ENCODE results near the gene PACRG. TPM values are rescaled to one million over a fixed set of nuclear protein-coding genes. Genes with fewer than 3 reads are reported as not detected.

Gene PACRG
- polyA plus RNA-seq, 1 donor from 2014 or later, result 16.6 TPM

DNA sequence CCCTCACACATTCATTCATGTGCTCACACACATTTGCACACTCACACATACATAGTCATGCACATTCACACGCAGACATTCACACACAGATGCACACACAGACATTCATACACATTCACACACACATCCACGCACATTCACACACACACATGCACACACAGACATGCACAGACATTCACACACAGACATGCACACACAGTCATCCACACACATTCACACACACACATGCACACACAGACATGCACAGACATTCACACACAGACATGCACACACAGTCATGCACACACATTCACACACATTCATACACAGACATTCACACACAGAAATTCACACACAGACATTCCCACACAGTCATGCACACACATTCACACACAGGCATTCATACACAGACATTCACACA lies 147.3 kb downstream of the PACRG start:
- Histone ChIP-seq H3K27ac (ENCODE audit: low read length) (no peak overlapping the region), H3K27me3 (ENCODE audit: insufficient read depth, low read depth, low read length) (no peaks in the 10 kb centered on the region), H3K79me2 (replicated peaks; ENCODE audit: insufficient read depth, low read length) (no peaks in the 10 kb centered on the region), H2AFZ (ENCODE audit: low read depth, low read length) (no peak overlapping the region), H3F3A (ENCODE audit: insufficient read depth, low read length, poor library complexity, severe bottlenecking) (no peaks in the 10 kb centered on the region), H3K9me2 (ENCODE audit: insufficient read depth, low read length) (no peaks in the 10 kb centered on the region), H3K9me3 (ENCODE audit: low read length) (no peaks in the 10 kb centered on the region), H4K20me1 (ENCODE audit: insufficient read depth) (no peaks in the 10 kb centered on the region), H3K4me2 (ENCODE audit: low read length) (no peak overlapping the region), H3K4me3 (ENCODE audit: low read length) (no peak overlapping the region), H3K9ac (ENCODE audit: low read length) (no peak overlapping the region), H3K36me3 (ENCODE audit: insufficient read depth, low read length) (no peaks in the 10 kb centered on the region)
- TF ChIP-seq POLR2AphosphoS5 (IDR thresholded peaks at IDR 0.05), result no peak

DNA sequence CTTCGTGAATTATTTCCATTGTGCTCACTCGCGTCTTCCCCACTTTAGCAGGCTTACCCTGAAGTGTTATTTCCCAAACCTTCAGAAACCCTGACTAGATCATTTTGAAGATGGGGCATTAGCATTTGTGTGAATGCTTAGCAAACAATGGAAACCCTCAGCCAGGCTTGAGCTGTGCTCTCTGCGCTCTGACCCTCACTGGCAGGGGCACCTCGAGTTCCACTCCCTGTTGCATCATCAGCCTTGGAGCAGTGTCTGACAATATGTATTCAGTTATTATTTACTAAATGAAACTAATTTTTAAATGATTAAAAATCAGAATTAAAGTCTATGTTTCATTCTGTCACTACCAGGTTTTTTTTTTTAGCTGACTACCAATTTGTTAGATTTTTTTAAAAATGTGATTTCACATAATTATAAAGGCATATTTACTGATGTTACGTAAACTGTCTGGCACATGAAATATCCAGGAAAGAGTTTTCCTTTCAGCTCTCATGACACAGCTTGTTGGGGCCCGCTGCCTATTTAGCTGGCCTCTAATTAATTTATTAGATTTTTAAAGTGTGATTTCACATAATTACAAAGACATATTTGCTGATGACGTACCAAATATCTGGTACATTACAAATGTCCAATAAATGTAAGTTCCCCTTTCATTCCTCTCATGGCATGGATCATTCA lies 155.2 kb downstream of the PACRG start:
- H3K9ac ChIP-seq (ENCODE audit: low read length), result no peak overlapping the region
- no peaks in the 10 kb centered on the region for H4K20me1 ChIP-seq (ENCODE audit: insufficient read depth)
- no peak overlapping the region for H3K4me2 ChIP-seq (ENCODE audit: low read length)
- no peaks in the 10 kb centered on the region for H3F3A ChIP-seq (ENCODE audit: insufficient read depth, low read length, poor library complexity, severe bottlenecking)
- no peak overlapping the region for H2AFZ ChIP-seq (ENCODE audit: low read depth, low read length)
- no peaks in the 10 kb centered on the region for H3K79me2 ChIP-seq (replicated peaks; ENCODE audit: insufficient read depth, low read length)
- H3K4me3 ChIP-seq (ENCODE audit: low read length), result no peak overlapping the region
- H3K36me3 ChIP-seq (ENCODE audit: insufficient read depth, low read length), result no peaks in the 10 kb centered on the region
- H3K27ac ChIP-seq (ENCODE audit: low read length), result no peak overlapping the region
- no peaks in the 10 kb centered on the region for H3K27me3 ChIP-seq (ENCODE audit: insufficient read depth, low read depth, low read length)
- TF ChIP-seq RAD21 (conservative IDR thresholded peaks at IDR 0.05) (no peak), POLR2AphosphoS5 (IDR thresholded peaks at IDR 0.05) (no peak), TAF1 (IDR thresholded peaks at IDR 0.05; ENCODE audit: low read depth) (no peak)
- no peaks in the 10 kb centered on the region for H3K9me2 ChIP-seq (ENCODE audit: insufficient read depth, low read length)
- H3K9me3 ChIP-seq (ENCODE audit: low read length), result no peaks in the 10 kb centered on the region

- Histone ChIP-seq H3K79me2 (replicated peaks; ENCODE audit: insufficient read depth, low read length) (no peaks in the 10 kb centered on the region), H4K20me1 (ENCODE audit: insufficient read depth) (no peaks in the 10 kb centered on the region), H3F3A (ENCODE audit: insufficient read depth, low read length, poor library complexity, severe bottlenecking) (no peaks in the 10 kb centered on the region), H3K27me3 (ENCODE audit: insufficient read depth, low read depth, low read length) (no peaks in the 10 kb centered on the region), H2AFZ (ENCODE audit: low read depth, low read length) (no peak overlapping the region), H3K9me2 (ENCODE audit: insufficient read depth, low read length) (no peaks in the 10 kb centered on the region), H3K36me3 (ENCODE audit: insufficient read depth, low read length) (no peaks in the 10 kb centered on the region), H3K9me3 (ENCODE audit: low read length) (no peaks in the 10 kb centered on the region), H3K9ac (ENCODE audit: low read length) (no peak overlapping the region), H3K4me3 (ENCODE audit: low read length) (no peak overlapping the region), H3K4me2 (ENCODE audit: low read length) (no peak overlapping the region), H3K27ac (ENCODE audit: low read length) (no peak overlapping the region)
- no peak for TF ChIP-seq EP300 (conservative IDR thresholded peaks at IDR 0.05; ENCODE audit: poor library complexity, severe bottlenecking)
- no peak for TF ChIP-seq POLR2AphosphoS5 (IDR thresholded peaks at IDR 0.05)
- TF ChIP-seq RAD21 (conservative IDR thresholded peaks at IDR 0.05), result no peak
- no peak for TF ChIP-seq MXI1 (conservative IDR thresholded peaks at IDR 0.05; ENCODE audit: poor library complexity, severe bottlenecking)
- TF ChIP-seq, protein P1, sequence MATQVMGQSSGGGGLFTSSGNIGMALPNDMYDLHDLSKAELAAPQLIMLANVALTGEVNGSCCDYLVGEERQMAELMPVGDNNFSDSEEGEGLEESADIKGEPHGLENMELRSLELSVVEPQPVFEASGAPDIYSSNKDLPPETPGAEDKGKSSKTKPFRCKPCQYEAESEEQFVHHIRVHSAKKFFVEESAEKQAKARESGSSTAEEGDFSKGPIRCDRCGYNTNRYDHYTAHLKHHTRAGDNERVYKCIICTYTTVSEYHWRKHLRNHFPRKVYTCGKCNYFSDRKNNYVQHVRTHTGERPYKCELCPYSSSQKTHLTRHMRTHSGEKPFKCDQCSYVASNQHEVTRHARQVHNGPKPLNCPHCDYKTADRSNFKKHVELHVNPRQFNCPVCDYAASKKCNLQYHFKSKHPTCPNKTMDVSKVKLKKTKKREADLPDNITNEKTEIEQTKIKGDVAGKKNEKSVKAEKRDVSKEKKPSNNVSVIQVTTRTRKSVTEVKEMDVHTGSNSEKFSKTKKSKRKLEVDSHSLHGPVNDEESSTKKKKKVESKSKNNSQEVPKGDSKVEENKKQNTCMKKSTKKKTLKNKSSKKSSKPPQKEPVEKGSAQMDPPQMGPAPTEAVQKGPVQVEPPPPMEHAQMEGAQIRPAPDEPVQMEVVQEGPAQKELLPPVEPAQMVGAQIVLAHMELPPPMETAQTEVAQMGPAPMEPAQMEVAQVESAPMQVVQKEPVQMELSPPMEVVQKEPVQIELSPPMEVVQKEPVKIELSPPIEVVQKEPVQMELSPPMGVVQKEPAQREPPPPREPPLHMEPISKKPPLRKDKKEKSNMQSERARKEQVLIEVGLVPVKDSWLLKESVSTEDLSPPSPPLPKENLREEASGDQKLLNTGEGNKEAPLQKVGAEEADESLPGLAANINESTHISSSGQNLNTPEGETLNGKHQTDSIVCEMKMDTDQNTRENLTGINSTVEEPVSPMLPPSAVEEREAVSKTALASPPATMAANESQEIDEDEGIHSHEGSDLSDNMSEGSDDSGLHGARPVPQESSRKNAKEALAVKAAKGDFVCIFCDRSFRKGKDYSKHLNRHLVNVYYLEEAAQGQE (IDR thresholded peaks at IDR 0.05; ENCODE audit: borderline replicate concordance), result no peak
- TF ChIP-seq SMC3 (conservative IDR thresholded peaks at IDR 0.05; ENCODE audit: poor library complexity), result no peak
- TF ChIP-seq TAF1 (IDR thresholded peaks at IDR 0.05; ENCODE audit: low read depth), result no peak
- no peak for TF ChIP-seq CTCF (IDR thresholded peaks at IDR 0.05; ENCODE audit: poor library complexity, severe bottlenecking)
- no peak for TF ChIP-seq EZH2 (IDR thresholded peaks at IDR 0.05; ENCODE audit: borderline replicate concordance, insufficient read depth, low read length, poor library complexity, severe bottlenecking)
Observed at GRCh38 chr6:162887981-162888689, 160.4 kb downstream of the PACRG start.

Measured in neural cell (in vitro differentiated cells).